GM23338 (cell line): ENCODE data around the gene DDR2. TPM values are rescaled to one million over a fixed set of nuclear protein-coding genes. Genes with fewer than 3 reads are reported as not detected.
"Not testable (repeated sequence)": the region's sequence is repeated elsewhere in the genome, so short reads cannot be mapped to it uniquely, and the experiment has no call there.

Experiments used
- ATAC-seq: fragments of 200-7000 bp; cut with Tn5 transposase; 3 replicates; pipeline ENCODE4 v1.9.1; 2020
- DNase-seq: peaks from one replicate; pipeline ENCODE4 v3.0.0-alpha.2; 2015; ENCODE audit warnings: low spot score
- H2AFZ ChIP-seq: fragments of 200-600 bp; sonication (generic); 2 replicates; pipeline ENCODE4 v1.8.0; 2016; ENCODE audit warnings: antibody characterized with exemption, mild to moderate bottlenecking, moderate library complexity
- H3F3A ChIP-seq: fragments of 200-600 bp; sonication (generic); replicated peaks from 2 replicates; pipeline ENCODE4 v1.8.0; 2017; ENCODE audit warnings: antibody characterized with exemption, mixed run types, low read depth
- H3K27ac ChIP-seq: fragments of 200-600 bp; sonication (generic); 2 replicates; pipeline ENCODE4 v1.6.1; 2016; ENCODE audit warnings: low read depth
- H3K27me3 ChIP-seq: fragments of 200-600 bp; sonication (generic); 2 replicates; pipeline ENCODE4 v1.8.0; 2016; ENCODE audit warnings: mild to moderate bottlenecking, mixed run types, moderate library complexity; ENCODE audit not compliant: insufficient read depth
- H3K36me3 ChIP-seq: fragments of 200-600 bp; sonication (generic); 2 replicates; pipeline ENCODE4 v1.8.0; 2016; ENCODE audit warnings: mild to moderate bottlenecking; ENCODE audit not compliant: insufficient read depth
- H3K4me1 ChIP-seq: fragments of 200-600 bp; sonication (generic); 2 replicates; pipeline ENCODE4 v1.8.0; 2016; ENCODE audit warnings: mild to moderate bottlenecking, moderate library complexity; ENCODE audit not compliant: insufficient read depth
- H3K4me2 ChIP-seq: fragments of 200-600 bp; sonication (generic); 2 replicates; pipeline ENCODE4 v1.7.1; 2017; ENCODE audit warnings: mixed run types
- H3K4me3 ChIP-seq: fragments of 200-600 bp; sonication (generic); 2 replicates; pipeline ENCODE4 v1.6.1; 2016; ENCODE audit warnings: mixed run types
- H3K79me2 ChIP-seq: fragments of 200-600 bp; sonication (generic); replicated peaks from 2 replicates; pipeline ENCODE4 v1.8.0; 2017; ENCODE audit warnings: mild to moderate bottlenecking; ENCODE audit not compliant: insufficient read depth
- H3K9me2 ChIP-seq: fragments of 200-600 bp; sonication (generic); 2 replicates; pipeline ENCODE4 v1.8.0; 2017; ENCODE audit not compliant: insufficient read depth
- H4K20me1 ChIP-seq: fragments of 200-600 bp; sonication (generic); replicated peaks from 2 replicates; pipeline ENCODE4 v1.8.0; 2017; ENCODE audit warnings: mild to moderate bottlenecking; ENCODE audit not compliant: insufficient read depth
- H3K27ac Mint-ChIP-seq: 2 replicates; pipeline ENCODE4 v1.8.0; 2020; ENCODE audit warnings: inconsistent platforms, mild to moderate bottlenecking, moderate library complexity, mixed read lengths
- H3K27me3 Mint-ChIP-seq: 3 replicates; pipeline ENCODE4 v1.8.0; 2022; ENCODE audit warnings: low read depth, mild to moderate bottlenecking, moderate library complexity, mixed read lengths, inconsistent platforms; ENCODE audit not compliant: insufficient read depth, poor library complexity
- H3K36me3 Mint-ChIP-seq: 3 replicates; pipeline ENCODE4 v1.8.0; 2021; ENCODE audit warnings: low read depth, mild to moderate bottlenecking, inconsistent platforms, moderate library complexity, mixed read lengths
- H3K4me1 Mint-ChIP-seq: 3 replicates; pipeline ENCODE4 v1.8.0; 2020; ENCODE audit warnings: mild to moderate bottlenecking, inconsistent platforms, mixed read lengths
- H3K4me3 Mint-ChIP-seq: 3 replicates; pipeline ENCODE4 v1.8.0; 2021; ENCODE audit warnings: moderate library complexity, mild to moderate bottlenecking, inconsistent platforms, mixed read lengths
- H3K9me3 Mint-ChIP-seq: 3 replicates; pipeline ENCODE4 v1.8.0; 2020; ENCODE audit warnings: moderate library complexity, mild to moderate bottlenecking, inconsistent platforms, mixed read lengths
- NANOG ChIP-seq: IDR thresholded peaks from 2 replicates; pipeline ENCODE4 v1.6.1; 2016; ENCODE audit warnings: antibody characterized with exemption, borderline replicate concordance
- ZNF114 ChIP-seq: fragments of 250-450 bp; sonication (Bioruptor Pico); IDR thresholded peaks from 2 replicates; pipeline ENCODE4 v1.5.0; 2020; ENCODE audit warnings: mild to moderate bottlenecking, moderate library complexity
- ZNF331 ChIP-seq: fragments of 250-450 bp; sonication (Bioruptor Pico); IDR thresholded peaks from 2 replicates; pipeline ENCODE4 v1.5.0; 2020; ENCODE audit warnings: low read depth, mild to moderate bottlenecking, moderate library complexity
- polyA plus RNA-seq: library from polyadenylated mRNA; unstranded; fragments of >200 nt; fragmentation: Nextera tagmentation; extraction: Ambion mirVana; gene quantifications from 2 replicates; pipeline ENCODE4 v1.2.1, GENCODE V29; 2016
- total RNA-seq: library from RNA; depleted of rRNA; stranded (reverse); fragments of >200 nt; shearing (Covaris generic); gene quantifications from 2 replicates; pipeline ENCODE4 v1.2.3, GENCODE V29; 2014
- TF ChIP-seq, protein P1 (sequence below): fragments of 250-450 bp; sonication (Bioruptor Pico); IDR thresholded peaks from 2 replicates; pipeline ENCODE4 v1.5.0; 2020; ENCODE audit warnings: mild to moderate bottlenecking, moderate library complexity

DDR2 gene
- total and polyA plus RNA-seq, 2 experiments from 2014 or later = 0.66 to 1.8 TPM

DNA sequence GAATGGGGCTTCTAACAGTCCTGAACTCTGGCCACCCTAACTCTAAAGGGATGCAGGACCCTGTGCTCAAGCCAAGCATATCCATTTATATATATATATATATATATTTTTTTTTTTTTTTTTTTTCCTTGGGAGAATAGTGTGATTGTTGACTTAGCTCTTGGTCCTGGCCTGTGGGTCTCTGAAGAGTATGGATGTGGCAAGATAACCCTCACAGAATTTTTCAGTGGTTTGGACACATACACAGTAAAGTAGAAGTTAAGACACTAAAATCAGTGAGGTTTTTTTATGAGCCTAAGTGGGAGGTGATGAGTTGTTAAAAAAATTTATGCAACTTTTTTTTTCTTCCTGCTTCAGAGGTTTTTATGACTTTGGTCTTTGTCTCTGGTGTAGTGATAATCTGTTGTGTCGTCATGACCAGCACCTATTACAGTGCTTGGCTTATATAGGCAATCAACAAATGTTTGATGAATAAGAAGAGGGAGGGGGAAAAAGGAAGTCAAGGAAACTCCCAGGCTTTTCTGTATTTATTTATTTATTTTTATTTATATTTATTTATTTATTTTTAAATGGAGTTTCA, 97.0 kb downstream of the DDR2 start:
- H3K79me2 ChIP-seq, H3K4me3 ChIP-seq, H3K27me3 ChIP-seq, DNase-seq, H3K9me2 ChIP-seq, ATAC-seq, H3K27ac Mint-ChIP-seq, H3K4me2 ChIP-seq, H2AFZ ChIP-seq, H3K36me3 ChIP-seq, H3K36me3 Mint-ChIP-seq, H4K20me1 ChIP-seq, H3K4me1 Mint-ChIP-seq, H3K27me3 Mint-ChIP-seq, H3K9me3 Mint-ChIP-seq, H3K27ac ChIP-seq, H3K4me3 Mint-ChIP-seq, H3F3A ChIP-seq, H3K4me1 ChIP-seq: not testable (repeated sequence)

DNA sequence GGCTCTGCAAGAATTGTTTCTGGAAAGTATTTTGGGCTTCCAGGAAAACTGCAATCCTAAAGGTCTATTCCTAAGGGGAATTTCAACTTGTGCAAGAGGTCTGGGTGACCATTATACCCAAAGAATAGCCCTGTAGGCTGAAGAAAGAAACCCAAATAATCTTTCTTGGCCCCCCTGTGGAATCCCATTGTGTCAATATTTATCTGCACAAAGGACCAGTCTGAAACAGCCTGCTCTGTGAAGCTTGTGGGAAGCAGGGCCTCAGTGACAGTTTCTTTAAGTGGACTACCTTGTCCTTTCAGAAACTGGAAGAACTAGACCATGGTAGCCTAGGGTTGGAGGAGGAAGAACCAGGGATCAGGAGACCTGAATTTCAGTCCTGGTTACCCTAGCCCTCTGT, 99.8 kb downstream of the DDR2 start:
- H3K27ac ChIP-seq = no peak overlapping the region
- H3K9me2 ChIP-seq = no peaks in the 10 kb centered on the region
- Mint-ChIP-seq H3K27me3 (peaks cover 5% of the 10 kb centered on the region), H3K4me1 (peaks cover 4% of the 10 kb centered on the region; the same call in 1 of the 3 replicates), H3K4me3 (no peak overlapping the region), H3K36me3 (no peaks in the 10 kb centered on the region), H3K9me3 (no peaks in the 10 kb centered on the region), H3K27ac (no peak overlapping the region)
- no peak for ATAC-seq
- H3K36me3 ChIP-seq = no peaks in the 10 kb centered on the region
- no peak overlapping the region for H2AFZ ChIP-seq
- no peaks in the 10 kb centered on the region for H3K79me2 ChIP-seq
- H3K4me3 ChIP-seq = no peak overlapping the region
- DNase-seq = no peak
- H4K20me1 ChIP-seq = no peaks in the 10 kb centered on the region
- no peaks in the 10 kb centered on the region for H3F3A ChIP-seq
- no peaks in the 10 kb centered on the region for H3K4me1 ChIP-seq
- TF ChIP-seq, protein P1, sequence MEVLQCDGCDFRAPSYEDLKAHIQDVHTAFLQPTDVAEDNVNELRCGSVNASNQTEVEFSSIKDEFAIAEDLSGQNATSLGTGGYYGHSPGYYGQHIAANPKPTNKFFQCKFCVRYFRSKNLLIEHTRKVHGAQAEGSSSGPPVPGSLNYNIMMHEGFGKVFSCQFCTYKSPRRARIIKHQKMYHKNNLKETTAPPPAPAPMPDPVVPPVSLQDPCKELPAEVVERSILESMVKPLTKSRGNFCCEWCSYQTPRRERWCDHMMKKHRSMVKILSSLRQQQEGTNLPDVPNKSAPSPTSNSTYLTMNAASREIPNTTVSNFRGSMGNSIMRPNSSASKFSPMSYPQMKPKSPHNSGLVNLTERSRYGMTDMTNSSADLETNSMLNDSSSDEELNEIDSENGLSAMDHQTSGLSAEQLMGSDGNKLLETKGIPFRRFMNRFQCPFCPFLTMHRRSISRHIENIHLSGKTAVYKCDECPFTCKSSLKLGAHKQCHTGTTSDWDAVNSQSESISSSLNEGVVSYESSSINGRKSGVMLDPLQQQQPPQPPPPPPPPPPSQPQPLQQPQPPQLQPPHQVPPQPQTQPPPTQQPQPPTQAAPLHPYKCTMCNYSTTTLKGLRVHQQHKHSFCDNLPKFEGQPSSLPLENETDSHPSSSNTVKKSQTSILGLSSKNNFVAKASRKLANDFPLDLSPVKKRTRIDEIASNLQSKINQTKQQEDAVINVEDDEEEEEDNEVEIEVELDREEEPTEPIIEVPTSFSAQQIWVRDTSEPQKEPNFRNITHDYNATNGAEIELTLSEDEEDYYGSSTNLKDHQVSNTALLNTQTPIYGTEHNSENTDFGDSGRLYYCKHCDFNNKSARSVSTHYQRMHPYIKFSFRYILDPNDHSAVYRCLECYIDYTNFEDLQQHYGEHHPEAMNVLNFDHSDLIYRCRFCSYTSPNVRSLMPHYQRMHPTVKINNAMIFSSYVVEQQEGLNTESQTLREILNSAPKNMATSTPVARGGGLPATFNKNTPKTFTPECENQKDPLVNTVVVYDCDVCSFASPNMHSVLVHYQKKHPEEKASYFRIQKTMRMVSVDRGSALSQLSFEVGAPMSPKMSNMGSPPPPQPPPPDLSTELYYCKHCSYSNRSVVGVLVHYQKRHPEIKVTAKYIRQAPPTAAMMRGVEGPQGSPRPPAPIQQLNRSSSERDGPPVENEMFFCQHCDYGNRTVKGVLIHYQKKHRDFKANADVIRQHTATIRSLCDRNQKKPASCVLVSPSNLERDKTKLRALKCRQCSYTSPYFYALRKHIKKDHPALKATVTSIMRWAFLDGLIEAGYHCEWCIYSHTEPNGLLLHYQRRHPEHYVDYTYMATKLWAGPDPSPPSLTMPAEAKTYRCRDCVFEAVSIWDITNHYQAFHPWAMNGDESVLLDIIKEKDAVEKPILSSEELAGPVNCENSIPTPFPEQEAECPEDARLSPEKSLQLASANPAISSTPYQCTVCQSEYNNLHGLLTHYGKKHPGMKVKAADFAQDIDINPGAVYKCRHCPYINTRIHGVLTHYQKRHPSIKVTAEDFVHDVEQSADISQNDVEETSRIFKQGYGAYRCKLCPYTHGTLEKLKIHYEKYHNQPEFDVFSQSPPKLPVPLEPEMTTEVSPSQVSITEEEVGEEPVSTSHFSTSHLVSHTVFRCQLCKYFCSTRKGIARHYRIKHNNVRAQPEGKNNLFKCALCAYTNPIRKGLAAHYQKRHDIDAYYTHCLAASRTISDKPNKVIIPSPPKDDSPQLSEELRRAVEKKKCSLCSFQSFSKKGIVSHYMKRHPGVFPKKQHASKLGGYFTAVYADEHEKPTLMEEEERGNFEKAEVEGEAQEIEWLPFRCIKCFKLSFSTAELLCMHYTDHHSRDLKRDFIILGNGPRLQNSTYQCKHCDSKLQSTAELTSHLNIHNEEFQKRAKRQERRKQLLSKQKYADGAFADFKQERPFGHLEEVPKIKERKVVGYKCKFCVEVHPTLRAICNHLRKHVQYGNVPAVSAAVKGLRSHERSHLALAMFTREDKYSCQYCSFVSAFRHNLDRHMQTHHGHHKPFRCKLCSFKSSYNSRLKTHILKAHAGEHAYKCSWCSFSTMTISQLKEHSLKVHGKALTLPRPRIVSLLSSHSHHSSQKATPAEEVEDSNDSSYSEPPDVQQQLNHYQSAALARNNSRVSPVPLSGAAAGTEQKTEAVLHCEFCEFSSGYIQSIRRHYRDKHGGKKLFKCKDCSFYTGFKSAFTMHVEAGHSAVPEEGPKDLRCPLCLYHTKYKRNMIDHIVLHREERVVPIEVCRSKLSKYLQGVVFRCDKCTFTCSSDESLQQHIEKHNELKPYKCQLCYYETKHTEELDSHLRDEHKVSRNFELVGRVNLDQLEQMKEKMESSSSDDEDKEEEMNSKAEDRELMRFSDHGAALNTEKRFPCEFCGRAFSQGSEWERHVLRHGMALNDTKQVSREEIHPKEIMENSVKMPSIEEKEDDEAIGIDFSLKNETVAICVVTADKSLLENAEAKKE = no peak
- no peak for TF ChIP-seq ZNF331 (CRISPR knock-in tag)
- TF ChIP-seq ZNF114 (CRISPR knock-in tag) = no peak
- no peak for TF ChIP-seq NANOG
- no peak overlapping the region for H3K4me2 ChIP-seq
- no peaks in the 10 kb centered on the region for H3K27me3 ChIP-seq
